K562 (cell line): ENCODE data around the gene MLLT1.

ENCODE experiments used
- ASH1L ChIP-seq: fragments of 450-650 bp; IDR thresholded peaks from 2 replicates; pipeline ENCODE4 v1.6.1; 2018; ENCODE audit warnings: borderline replicate concordance, mild to moderate bottlenecking, low read depth; ENCODE audit not compliant: partially characterized antibody
- CEBPB ChIP-seq: fragments of 450-650 bp; IDR thresholded peaks from 2 replicates; pipeline ENCODE4 v1.6.1; 2016; ENCODE audit warnings: missing genetic modification characterization, missing compliant biosample characterization
- CHD2 ChIP-seq: IDR thresholded peaks from 2 replicates; pipeline ENCODE4 v1.6.1; 2011; ENCODE audit warnings: low read depth, low read length
- ETV6 ChIP-seq, 3 experiments: fragments of 150-350 bp in 1 of 3; sonication (generic) in 1 of 3; formaldehyde crosslinking in 1 of 3; IDR thresholded peaks; 2 replicates each; pipeline versions ENCODE4 v1.6.1 to v1.8.0; 2014 to 2022; ENCODE audit warnings: borderline replicate concordance in 2 of 3, low read depth in 2 of 3, antibody characterized with exemption in 1 of 3, low read length in 1 of 3, mild to moderate bottlenecking in 1 of 3, missing genetic modification reagents in 1 of 3
- FOXM1 ChIP-seq, 2 experiments: fragments of 450-650 bp in 1 of 2; sonication (generic) in 1 of 2; formaldehyde crosslinking in 1 of 2; IDR thresholded peaks; 2 replicates each; pipeline versions ENCODE4 v1.6.1 to v1.9.0; 2017 to 2022; ENCODE audit warnings: low read depth in 2 of 2, mild to moderate bottlenecking in 2 of 2, missing genetic modification reagents in 1 of 2, moderate library complexity in 1 of 2
- JUNB ChIP-seq: fragments of 450-650 bp; formaldehyde crosslinking; conservative IDR thresholded peaks from 2 replicates; pipeline ENCODE4 v1.4.0; 2020; ENCODE audit warnings: mild to moderate bottlenecking
- MAFK ChIP-seq: IDR thresholded peaks from 2 replicates; pipeline ENCODE4 v1.6.1; 2011; ENCODE audit warnings: low read length, improper control_type of control experiment
- SETDB1 ChIP-seq: IDR thresholded peaks from one replicate; pipeline ENCODE4 v1.6.1; 2012; ENCODE audit warnings: low read length, control low read depth, inconsistent platforms
- ZNF274 ChIP-seq: IDR thresholded peaks from 2 replicates; pipeline ENCODE4 v1.6.1; 2011; ENCODE audit warnings: low read depth, mild to moderate bottlenecking, low read length, moderate library complexity, borderline replicate concordance
- TF ChIP-seq, protein P1 (sequence below), 2 experiments: IDR thresholded peaks in 1 of 2; conservative IDR thresholded peaks in 1 of 2; 2 replicates each; pipeline ENCODE4 v1.6.1; 2016; ENCODE audit warnings: low read depth in 2 of 2, mild to moderate bottlenecking in 1 of 2, missing compliant biosample characterization in 1 of 2, missing genetic modification characterization in 1 of 2, moderate library complexity in 1 of 2
- TF ChIP-seq, protein P2 (sequence below), 2 experiments: fragments of 450-650 bp; formaldehyde crosslinking in 1 of 2; IDR thresholded peaks; 2 replicates each; pipeline versions ENCODE4 v1.4.0 to v1.6.1; 2014 to 2020; ENCODE audit warnings: mild to moderate bottlenecking in 2 of 2, borderline replicate concordance in 1 of 2, low read depth in 1 of 2
- TF ChIP-seq, protein P3 (sequence below): fragments of 250-450 bp; sonication (Bioruptor Pico); IDR thresholded peaks from 2 replicates; pipeline ENCODE4 v1.5.0; 2021; ENCODE audit warnings: mild to moderate bottlenecking, borderline replicate concordance

DNA sequence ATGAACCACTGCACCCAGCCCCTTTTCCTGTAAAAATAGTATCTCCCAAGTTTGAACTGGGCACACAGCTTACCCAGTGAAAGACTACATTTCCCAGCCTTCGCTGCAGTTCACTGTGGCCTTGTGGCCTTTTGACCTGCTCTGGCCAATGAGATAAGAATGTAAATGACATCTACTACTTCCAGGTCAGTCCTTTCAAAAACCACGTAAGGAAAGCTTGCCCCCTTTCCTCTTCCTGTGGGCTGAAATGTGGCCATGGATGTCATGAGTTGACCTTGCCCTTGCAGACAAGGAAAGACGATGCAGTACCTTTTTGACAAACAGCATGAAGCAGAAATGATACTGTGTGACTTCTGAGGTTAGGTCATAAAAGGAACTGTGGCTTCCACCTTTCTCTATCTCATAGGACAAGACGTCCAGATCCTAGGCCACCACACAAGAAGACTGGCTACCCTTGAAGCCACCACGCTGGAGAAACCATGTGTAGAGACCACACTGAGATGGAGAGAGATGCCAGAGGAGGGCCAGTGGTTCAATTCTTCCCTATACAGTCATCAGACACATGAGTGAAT lies 33.7 kb upstream of the MLLT1 start:
- no peak for TF ChIP-seq ETV6 (IDR thresholded peaks at IDR 0.05; ENCODE audit: borderline replicate concordance in 1 of 2, low read depth in 2 of 2, low read length in 1 of 2)
- no peak for TF ChIP-seq ETV6 (CRISPR knock-in tag; IDR thresholded peaks at IDR 0.05; ENCODE audit: borderline replicate concordance)
- TF ChIP-seq ZNF274 = no peak
- no peak for TF ChIP-seq ASH1L
- no peak for TF ChIP-seq MAFK
- TF ChIP-seq, protein P1, sequence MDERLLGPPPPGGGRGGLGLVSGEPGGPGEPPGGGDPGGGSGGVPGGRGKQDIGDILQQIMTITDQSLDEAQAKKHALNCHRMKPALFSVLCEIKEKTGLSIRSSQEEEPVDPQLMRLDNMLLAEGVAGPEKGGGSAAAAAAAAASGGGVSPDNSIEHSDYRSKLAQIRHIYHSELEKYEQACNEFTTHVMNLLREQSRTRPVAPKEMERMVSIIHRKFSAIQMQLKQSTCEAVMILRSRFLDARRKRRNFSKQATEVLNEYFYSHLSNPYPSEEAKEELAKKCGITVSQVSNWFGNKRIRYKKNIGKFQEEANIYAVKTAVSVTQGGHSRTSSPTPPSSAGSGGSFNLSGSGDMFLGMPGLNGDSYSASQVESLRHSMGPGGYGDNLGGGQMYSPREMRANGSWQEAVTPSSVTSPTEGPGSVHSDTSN (CRISPR knock-in tag; IDR thresholded peaks at IDR 0.05; ENCODE audit: low read depth) = no peak
- TF ChIP-seq, protein P1 (tag; conservative IDR thresholded peaks at IDR 0.05; ENCODE audit: low read depth) = no peak
- no peak for TF ChIP-seq CEBPB (tag)
- no peak for TF ChIP-seq SETDB1
- no peak for TF ChIP-seq FOXM1 (IDR thresholded peaks at IDR 0.05; ENCODE audit: low read depth)
- TF ChIP-seq FOXM1 (CRISPR knock-in tag; IDR thresholded peaks at IDR 0.05; ENCODE audit: low read depth) = no peak
- TF ChIP-seq JUNB (CRISPR knock-in tag) = no peak
- no peak for TF ChIP-seq CHD2
- TF ChIP-seq, protein P2, sequence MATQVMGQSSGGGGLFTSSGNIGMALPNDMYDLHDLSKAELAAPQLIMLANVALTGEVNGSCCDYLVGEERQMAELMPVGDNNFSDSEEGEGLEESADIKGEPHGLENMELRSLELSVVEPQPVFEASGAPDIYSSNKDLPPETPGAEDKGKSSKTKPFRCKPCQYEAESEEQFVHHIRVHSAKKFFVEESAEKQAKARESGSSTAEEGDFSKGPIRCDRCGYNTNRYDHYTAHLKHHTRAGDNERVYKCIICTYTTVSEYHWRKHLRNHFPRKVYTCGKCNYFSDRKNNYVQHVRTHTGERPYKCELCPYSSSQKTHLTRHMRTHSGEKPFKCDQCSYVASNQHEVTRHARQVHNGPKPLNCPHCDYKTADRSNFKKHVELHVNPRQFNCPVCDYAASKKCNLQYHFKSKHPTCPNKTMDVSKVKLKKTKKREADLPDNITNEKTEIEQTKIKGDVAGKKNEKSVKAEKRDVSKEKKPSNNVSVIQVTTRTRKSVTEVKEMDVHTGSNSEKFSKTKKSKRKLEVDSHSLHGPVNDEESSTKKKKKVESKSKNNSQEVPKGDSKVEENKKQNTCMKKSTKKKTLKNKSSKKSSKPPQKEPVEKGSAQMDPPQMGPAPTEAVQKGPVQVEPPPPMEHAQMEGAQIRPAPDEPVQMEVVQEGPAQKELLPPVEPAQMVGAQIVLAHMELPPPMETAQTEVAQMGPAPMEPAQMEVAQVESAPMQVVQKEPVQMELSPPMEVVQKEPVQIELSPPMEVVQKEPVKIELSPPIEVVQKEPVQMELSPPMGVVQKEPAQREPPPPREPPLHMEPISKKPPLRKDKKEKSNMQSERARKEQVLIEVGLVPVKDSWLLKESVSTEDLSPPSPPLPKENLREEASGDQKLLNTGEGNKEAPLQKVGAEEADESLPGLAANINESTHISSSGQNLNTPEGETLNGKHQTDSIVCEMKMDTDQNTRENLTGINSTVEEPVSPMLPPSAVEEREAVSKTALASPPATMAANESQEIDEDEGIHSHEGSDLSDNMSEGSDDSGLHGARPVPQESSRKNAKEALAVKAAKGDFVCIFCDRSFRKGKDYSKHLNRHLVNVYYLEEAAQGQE (IDR thresholded peaks at IDR 0.05; ENCODE audit: borderline replicate concordance) = no peak
- TF ChIP-seq, protein P2 (CRISPR knock-in tag; IDR thresholded peaks at IDR 0.05; ENCODE audit: low read depth) = no peak
- TF ChIP-seq, protein P3, sequence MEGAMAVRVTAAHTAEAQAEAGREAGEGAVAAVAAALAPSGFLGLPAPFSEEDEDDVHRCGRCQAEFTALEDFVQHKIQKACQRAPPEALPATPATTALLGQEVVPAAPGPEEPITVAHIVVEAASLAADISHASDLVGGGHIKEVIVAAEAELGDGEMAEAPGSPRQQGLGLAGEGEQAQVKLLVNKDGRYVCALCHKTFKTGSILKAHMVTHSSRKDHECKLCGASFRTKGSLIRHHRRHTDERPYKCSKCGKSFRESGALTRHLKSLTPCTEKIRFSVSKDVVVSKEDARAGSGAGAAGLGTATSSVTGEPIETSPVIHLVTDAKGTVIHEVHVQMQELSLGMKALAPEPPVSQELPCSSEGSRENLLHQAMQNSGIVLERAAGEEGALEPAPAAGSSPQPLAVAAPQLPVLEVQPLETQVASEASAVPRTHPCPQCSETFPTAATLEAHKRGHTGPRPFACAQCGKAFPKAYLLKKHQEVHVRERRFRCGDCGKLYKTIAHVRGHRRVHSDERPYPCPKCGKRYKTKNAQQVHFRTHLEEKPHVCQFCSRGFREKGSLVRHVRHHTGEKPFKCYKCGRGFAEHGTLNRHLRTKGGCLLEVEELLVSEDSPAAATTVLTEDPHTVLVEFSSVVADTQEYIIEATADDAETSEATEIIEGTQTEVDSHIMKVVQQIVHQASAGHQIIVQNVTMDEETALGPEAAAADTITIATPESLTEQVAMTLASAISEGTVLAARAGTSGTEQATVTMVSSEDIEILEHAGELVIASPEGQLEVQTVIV (CRISPR knock-in tag) = no peak
